ENCODE measurements around the gene EML5.

GRCh38 chr14:88563845-88564244 lies 228.9 kb downstream of the EML5 start:
- TF ChIP-seq CTCF (IDR thresholded peaks at IDR 0.05), result no peak
- no peak for TF ChIP-seq POLR2A (IDR thresholded peaks at IDR 0.05)
- TF ChIP-seq POLR2AphosphoS5 (IDR thresholded peaks at IDR 0.05), result no peak
- no peak for TF ChIP-seq EP300 (IDR thresholded peaks at IDR 0.05)

Measured in sigmoid colon (tissue), 4 donors.